ENCODE results near the gene CTXN2. TPM values are rescaled to one million over a fixed set of nuclear protein-coding genes. Genes with fewer than 3 reads are reported as not detected.

The CTXN2 gene
- total RNA-seq, 1 experiment from 2014 or later, result 0.07 TPM

DNA sequence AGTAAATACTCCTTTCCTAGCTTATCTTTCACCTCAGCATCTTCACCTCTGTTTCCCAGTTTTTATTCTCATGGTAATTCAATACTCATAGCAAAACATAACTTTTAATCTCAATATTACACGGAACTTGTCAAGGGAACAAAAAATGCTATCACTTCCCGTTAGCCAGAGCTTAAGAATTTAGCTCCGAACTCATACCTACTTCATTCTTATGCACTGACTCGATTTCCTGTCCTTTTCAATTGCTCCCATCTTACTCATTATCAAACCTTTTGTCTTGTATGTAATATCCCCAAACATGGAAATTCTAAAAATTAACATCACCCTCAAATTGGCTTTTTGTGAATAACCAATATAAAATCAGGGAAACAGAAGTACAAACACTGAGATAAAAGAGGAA, 41.6 kb upstream of the CTXN2 start (continued):
- no peak for TF ChIP-seq ARID4B (CRISPR knock-in tag; IDR thresholded peaks at IDR 0.05; ENCODE audit: borderline replicate concordance)
- no peak for TF ChIP-seq SOX15 (CRISPR knock-in tag; IDR thresholded peaks at IDR 0.05)
- no peak for TF ChIP-seq TP53 (CRISPR knock-in tag; IDR thresholded peaks at IDR 0.05)
- TF ChIP-seq, protein P1, sequence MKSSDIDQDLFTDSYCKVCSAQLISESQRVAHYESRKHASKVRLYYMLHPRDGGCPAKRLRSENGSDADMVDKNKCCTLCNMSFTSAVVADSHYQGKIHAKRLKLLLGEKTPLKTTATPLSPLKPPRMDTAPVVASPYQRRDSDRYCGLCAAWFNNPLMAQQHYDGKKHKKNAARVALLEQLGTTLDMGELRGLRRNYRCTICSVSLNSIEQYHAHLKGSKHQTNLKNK (CRISPR knock-in tag; IDR thresholded peaks at IDR 0.05), result no peak
- TF ChIP-seq HMGXB4 (CRISPR knock-in tag; IDR thresholded peaks at IDR 0.05), result no peak

GRCh38 chr15:48153526-48153925, 37.9 kb upstream of the CTXN2 start:
- ATAC-seq (no peak), DNase-seq (ENCODE audit: low spot score) (no peak)
- Mint-ChIP-seq H3K4me3 (no peak overlapping the region), H3K4me1 (peaks cover 26% of the 10 kb centered on the region), H3K27ac (no peak overlapping the region), H3K9me3 (no peaks in the 10 kb centered on the region), H3K27me3 (ENCODE audit: low read depth) (no peaks in the 10 kb centered on the region), H3K36me3 (peaks cover 40% of the 10 kb centered on the region)
- ChIA-PET CTCF (no interaction called here), POLR2A (no interaction called here)
- TF ChIP-seq MAX (CRISPR knock-in tag; IDR thresholded peaks at IDR 0.05) (no peak), RELA (CRISPR knock-in tag; IDR thresholded peaks at IDR 0.05; ENCODE audit: borderline replicate concordance) (no peak), ETV6 (CRISPR knock-in tag; IDR thresholded peaks at IDR 0.05) (no peak), ZNF416 (CRISPR knock-in tag; IDR thresholded peaks at IDR 0.05) (no peak), ERG (CRISPR knock-in tag; IDR thresholded peaks at IDR 0.05) (no peak), ZNF317 (CRISPR knock-in tag; IDR thresholded peaks at IDR 0.05; ENCODE audit: borderline replicate concordance, low read depth) (no peak), GTF2I (CRISPR knock-in tag; conservative IDR thresholded peaks at IDR 0.05) (no peak), TP53 (CRISPR knock-in tag; IDR thresholded peaks at IDR 0.05) (no peak), USF2 (CRISPR knock-in tag; IDR thresholded peaks at IDR 0.05) (no peak), ZNF423 (CRISPR knock-in tag; IDR thresholded peaks at IDR 0.05) (no peak), SP1 (CRISPR knock-in tag; conservative IDR thresholded peaks at IDR 0.05) (no peak), USF1 (CRISPR knock-in tag; IDR thresholded peaks at IDR 0.05) (no peak), ARID4B (CRISPR knock-in tag; IDR thresholded peaks at IDR 0.05; ENCODE audit: borderline replicate concordance) (no peak)
- TF ChIP-seq, protein P2, sequence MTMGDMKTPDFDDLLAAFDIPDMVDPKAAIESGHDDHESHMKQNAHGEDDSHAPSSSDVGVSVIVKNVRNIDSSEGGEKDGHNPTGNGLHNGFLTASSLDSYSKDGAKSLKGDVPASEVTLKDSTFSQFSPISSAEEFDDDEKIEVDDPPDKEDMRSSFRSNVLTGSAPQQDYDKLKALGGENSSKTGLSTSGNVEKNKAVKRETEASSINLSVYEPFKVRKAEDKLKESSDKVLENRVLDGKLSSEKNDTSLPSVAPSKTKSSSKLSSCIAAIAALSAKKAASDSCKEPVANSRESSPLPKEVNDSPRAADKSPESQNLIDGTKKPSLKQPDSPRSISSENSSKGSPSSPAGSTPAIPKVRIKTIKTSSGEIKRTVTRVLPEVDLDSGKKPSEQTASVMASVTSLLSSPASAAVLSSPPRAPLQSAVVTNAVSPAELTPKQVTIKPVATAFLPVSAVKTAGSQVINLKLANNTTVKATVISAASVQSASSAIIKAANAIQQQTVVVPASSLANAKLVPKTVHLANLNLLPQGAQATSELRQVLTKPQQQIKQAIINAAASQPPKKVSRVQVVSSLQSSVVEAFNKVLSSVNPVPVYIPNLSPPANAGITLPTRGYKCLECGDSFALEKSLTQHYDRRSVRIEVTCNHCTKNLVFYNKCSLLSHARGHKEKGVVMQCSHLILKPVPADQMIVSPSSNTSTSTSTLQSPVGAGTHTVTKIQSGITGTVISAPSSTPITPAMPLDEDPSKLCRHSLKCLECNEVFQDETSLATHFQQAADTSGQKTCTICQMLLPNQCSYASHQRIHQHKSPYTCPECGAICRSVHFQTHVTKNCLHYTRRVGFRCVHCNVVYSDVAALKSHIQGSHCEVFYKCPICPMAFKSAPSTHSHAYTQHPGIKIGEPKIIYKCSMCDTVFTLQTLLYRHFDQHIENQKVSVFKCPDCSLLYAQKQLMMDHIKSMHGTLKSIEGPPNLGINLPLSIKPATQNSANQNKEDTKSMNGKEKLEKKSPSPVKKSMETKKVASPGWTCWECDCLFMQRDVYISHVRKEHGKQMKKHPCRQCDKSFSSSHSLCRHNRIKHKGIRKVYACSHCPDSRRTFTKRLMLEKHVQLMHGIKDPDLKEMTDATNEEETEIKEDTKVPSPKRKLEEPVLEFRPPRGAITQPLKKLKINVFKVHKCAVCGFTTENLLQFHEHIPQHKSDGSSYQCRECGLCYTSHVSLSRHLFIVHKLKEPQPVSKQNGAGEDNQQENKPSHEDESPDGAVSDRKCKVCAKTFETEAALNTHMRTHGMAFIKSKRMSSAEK (CRISPR knock-in tag; IDR thresholded peaks at IDR 0.05; ENCODE audit: borderline replicate concordance), result no peak
